GM12872 (cell line): ENCODE results near the gene SAMD4A.

Experiments
- CTCF ChIP-seq: IDR thresholded peaks from 3 replicates; pipeline ENCODE4 v1.5.1; 2011; ENCODE audit warnings: low read depth, mild to moderate bottlenecking, low read length, moderate library complexity; ENCODE audit not compliant: insufficient read depth

The SAMD4A gene

DNA sequence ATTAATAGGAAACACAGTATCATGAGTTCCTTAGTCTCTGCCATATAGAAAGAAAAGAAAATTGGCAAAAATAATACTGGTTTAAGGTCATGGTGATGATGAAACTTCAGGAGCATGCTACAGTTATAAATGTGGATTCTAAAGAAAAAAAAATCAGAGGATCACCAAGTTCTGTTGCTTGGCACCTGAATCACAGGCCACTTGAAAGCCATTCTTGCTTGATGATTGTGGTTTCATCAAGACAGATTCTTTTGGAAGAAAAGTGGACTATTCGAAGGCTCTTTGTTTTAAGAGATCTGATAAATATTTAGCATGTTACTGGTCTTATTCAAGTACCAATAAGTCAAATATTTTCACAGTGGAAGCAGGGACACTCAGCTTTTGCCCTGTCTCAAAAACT lies 148.9 kb downstream of the SAMD4A start:
- TF ChIP-seq CTCF = no peak

DNA sequence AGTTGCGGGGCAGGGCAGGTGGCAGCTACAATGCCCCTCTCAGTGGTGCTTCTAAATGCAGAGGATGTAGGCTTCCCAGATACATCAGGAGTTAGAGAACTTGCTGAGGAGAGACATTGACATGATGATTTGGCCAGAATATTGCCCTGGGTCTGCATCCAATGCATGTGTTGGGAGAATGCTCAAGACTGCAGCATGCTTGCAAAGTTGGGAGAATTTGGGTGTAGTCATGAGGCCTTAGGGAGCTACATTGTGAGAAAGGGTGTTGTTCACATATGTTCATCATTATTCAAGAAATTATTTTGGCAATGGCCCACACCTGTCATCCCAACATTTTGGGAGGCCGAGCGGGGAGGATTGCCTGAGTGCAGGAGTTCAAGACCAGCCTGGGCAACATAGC lies 149.9 kb downstream of the SAMD4A start:
- no peak for TF ChIP-seq CTCF

- TF ChIP-seq CTCF = no peak
These were observed 151.1 kb downstream of the SAMD4A start for GRCh38 chr14:54718046-54718445.

GRCh38 chr14:54719406-54719805 lies 152.5 kb downstream of the SAMD4A start:
- TF ChIP-seq CTCF = no peak

GRCh38 chr14:54722791-54723432 lies 156.0 kb downstream of the SAMD4A start:
- peak; percentile 54 for TF ChIP-seq CTCF

GRCh38 chr14:54724123-54724522 lies 157.2 kb downstream of the SAMD4A start:
- no peak for TF ChIP-seq CTCF

DNA sequence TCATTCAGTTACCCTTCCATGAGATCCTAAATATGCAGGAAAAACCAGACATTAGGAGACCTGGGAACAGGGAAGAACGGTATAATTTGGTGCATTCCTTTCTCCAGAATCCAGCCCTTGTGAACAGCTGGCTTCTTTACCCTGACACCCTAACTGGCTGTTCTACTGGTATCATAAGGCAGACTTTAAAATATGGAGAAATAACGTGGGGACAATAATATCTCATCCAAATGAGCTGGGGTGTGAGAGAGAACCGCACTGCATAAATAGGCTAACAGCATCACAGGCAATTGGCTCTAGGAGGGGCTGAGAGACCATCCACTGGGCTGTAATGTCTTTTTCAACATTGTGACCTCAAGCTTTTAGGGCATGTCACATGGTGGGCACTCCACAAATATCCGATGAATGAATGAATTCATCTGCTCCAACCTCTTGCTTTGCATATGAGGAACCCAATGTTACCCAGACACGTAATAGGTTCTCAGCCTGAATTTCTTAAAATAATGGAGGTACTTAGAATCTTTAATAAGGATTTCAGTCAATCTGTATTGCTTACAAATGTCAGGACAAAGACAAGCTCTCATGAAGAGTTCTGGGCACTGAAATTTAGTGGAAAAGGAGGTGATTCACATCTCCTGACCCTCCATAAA lies 157.9 kb downstream of the SAMD4A start:
- TF ChIP-seq CTCF = no peak
